ENCODE measurements around the gene ESRP2.

The ESRP2 gene

GRCh38 chr16:68264128-68265077 lies 28.5 kb upstream of the ESRP2 start, which contains the start of gene SLC7A6 (continued):
- TF ChIP-seq PATZ1 (tag by site-specific recombination; IDR thresholded peaks at IDR 0.05) (peak; percentile 92), KLF16 (tag by site-specific recombination; IDR thresholded peaks at IDR 0.05) (peak; percentile 80), EGR2 (tag by site-specific recombination; IDR thresholded peaks at IDR 0.05; ENCODE audit: low read depth) (peak; percentile 66), ZBTB26 (tag by site-specific recombination; optimal IDR thresholded peaks at IDR 0.05) (peak; percentile 98), ZNF76 (tag by site-specific recombination; IDR thresholded peaks at IDR 0.05; ENCODE audit: borderline replicate concordance, low read depth) (peak; percentile 54; the same call in 1 of the 2 replicates), PRDM1 (tag by site-specific recombination; IDR thresholded peaks at IDR 0.05) (no peak), ZNF157 (tag by site-specific recombination; IDR thresholded peaks at IDR 0.05) (0 out of 2 replicates have a peak, but pooled peaks have one; percentile 35), HOXA7 (CRISPR knock-in tag; IDR thresholded peaks at IDR 0.05; ENCODE audit: borderline replicate concordance) (no peak), ZFP69B (tag by site-specific recombination; IDR thresholded peaks at IDR 0.05) (peak; percentile 59; the same call in 1 of the 2 replicates), ZEB2 (tag by site-specific recombination; IDR thresholded peaks at IDR 0.05) (peak; percentile 55), GLI4 (tag by site-specific recombination; IDR thresholded peaks at IDR 0.05) (0 out of 2 replicates have a peak, but pooled peaks have one; percentile 67), ZSCAN30 (tag by site-specific recombination; IDR thresholded peaks at IDR 0.05) (peak; percentile 47), ZBTB7A (tag by site-specific recombination; IDR thresholded peaks at IDR 0.05; ENCODE audit: low read depth) (peak; percentile 77; the same call in 1 of the 2 replicates), ZNF623 (tag by site-specific recombination; IDR thresholded peaks at IDR 0.05) (no peak; the same call in 1 of the 2 replicates), ZNF664 (tag by site-specific recombination; IDR thresholded peaks at IDR 0.05) (no peak), KLF9 (tag by site-specific recombination; IDR thresholded peaks at IDR 0.05; ENCODE audit: low read depth) (peak; percentile 15; the same call in 1 of the 2 replicates), REPIN1 (tag by site-specific recombination; IDR thresholded peaks at IDR 0.05; ENCODE audit: low read depth) (peak; percentile 68; the same call in 1 of the 2 replicates), CTCF (tag by site-specific recombination; IDR thresholded peaks at IDR 0.05) (peak; percentile 98), ZNF521 (tag by site-specific recombination; IDR thresholded peaks at IDR 0.05) (no peak), ZNF600 (tag by site-specific recombination; IDR thresholded peaks at IDR 0.05) (0 out of 2 replicates have a peak, but pooled peaks have one; percentile 23), ZNF555 (tag by site-specific recombination; conservative IDR thresholded peaks at IDR 0.05) (no peak), ZNF169 (tag by site-specific recombination; IDR thresholded peaks at IDR 0.05) (peak; percentile 77; the same call in 1 of the 2 replicates), BCL11A (tag by site-specific recombination; IDR thresholded peaks at IDR 0.05; ENCODE audit: low read depth) (peak; percentile 64; the same call in 1 of the 2 replicates), ZIC2 (tag by site-specific recombination; IDR thresholded peaks at IDR 0.05) (peak; percentile 78)
- TF ChIP-seq, protein P1, sequence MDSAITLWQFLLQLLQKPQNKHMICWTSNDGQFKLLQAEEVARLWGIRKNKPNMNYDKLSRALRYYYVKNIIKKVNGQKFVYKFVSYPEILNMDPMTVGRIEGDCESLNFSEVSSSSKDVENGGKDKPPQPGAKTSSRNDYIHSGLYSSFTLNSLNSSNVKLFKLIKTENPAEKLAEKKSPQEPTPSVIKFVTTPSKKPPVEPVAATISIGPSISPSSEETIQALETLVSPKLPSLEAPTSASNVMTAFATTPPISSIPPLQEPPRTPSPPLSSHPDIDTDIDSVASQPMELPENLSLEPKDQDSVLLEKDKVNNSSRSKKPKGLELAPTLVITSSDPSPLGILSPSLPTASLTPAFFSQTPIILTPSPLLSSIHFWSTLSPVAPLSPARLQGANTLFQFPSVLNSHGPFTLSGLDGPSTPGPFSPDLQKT (IDR thresholded peaks at IDR 0.05; ENCODE audit: borderline replicate concordance, low read depth, low read length), result no peak
- TF ChIP-seq, protein P2, sequence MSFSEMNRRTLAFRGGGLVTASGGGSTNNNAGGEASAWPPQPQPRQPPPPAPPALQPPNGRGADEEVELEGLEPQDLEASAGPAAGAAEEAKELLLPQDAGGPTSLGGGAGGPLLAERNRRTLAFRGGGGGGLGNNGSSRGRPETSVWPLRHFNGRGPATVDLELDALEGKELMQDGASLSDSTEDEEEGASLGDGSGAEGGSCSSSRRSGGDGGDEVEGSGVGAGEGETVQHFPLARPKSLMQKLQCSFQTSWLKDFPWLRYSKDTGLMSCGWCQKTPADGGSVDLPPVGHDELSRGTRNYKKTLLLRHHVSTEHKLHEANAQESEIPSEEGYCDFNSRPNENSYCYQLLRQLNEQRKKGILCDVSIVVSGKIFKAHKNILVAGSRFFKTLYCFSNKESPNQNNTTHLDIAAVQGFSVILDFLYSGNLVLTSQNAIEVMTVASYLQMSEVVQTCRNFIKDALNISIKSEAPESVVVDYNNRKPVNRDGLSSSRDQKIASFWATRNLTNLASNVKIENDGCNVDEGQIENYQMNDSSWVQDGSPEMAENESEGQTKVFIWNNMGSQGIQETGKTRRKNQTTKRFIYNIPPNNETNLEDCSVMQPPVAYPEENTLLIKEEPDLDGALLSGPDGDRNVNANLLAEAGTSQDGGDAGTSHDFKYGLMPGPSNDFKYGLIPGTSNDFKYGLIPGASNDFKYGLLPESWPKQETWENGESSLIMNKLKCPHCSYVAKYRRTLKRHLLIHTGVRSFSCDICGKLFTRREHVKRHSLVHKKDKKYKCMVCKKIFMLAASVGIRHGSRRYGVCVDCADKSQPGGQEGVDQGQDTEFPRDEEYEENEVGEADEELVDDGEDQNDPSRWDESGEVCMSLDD (tag by site-specific recombination; IDR thresholded peaks at IDR 0.05), result peak; percentile 66; the same call in 1 of the 2 replicates
- TF ChIP-seq, protein P3, sequence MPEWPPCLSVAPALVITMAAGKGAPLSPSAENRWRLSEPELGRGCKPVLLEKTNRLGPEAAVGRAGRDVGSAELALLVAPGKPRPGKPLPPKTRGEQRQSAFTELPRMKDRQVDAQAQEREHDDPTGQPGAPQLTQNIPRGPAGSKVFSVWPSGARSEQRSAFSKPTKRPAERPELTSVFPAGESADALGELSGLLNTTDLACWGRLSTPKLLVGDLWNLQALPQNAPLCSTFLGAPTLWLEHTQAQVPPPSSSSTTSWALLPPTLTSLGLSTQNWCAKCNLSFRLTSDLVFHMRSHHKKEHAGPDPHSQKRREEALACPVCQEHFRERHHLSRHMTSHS (tag by site-specific recombination; IDR thresholded peaks at IDR 0.05), result no peak

All from HEK293 (cell line).